ENCODE results near the gene PBLD. TPM values are rescaled to one million over a fixed set of nuclear protein-coding genes. Genes with fewer than 3 reads are reported as not detected.
"Not testable (repeated sequence)": the region's sequence is repeated elsewhere in the genome, so short reads cannot be mapped to it uniquely, and the experiment has no call there.

The PBLD gene
- total RNA-seq, 2 donors from 2014 or later, result 76.8 to 113 TPM

DNA sequence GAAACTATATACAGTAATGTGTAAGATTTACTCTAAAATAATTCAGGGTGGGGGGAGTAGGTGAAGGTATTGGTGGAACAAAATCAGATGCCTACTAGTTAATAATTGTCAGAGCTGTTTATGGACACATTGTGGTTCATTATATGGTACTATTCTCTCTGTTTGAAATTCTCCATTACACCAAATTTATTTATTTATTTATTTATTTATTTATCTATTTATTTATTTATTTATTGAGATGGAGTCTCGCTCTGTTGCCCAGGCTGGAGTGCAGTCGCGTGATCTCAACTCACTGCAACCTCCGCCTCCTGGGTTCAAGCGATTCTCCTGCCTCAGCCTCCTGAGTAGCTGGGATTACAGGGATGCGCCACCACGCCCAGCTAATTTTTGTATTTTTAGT, 86.3 kb downstream of the PBLD start:
- intact Hi-C loops (cut with DNase I, micrococcal nuclease); ATAC-seq; DNase-seq: not testable (repeated sequence)

DNA sequence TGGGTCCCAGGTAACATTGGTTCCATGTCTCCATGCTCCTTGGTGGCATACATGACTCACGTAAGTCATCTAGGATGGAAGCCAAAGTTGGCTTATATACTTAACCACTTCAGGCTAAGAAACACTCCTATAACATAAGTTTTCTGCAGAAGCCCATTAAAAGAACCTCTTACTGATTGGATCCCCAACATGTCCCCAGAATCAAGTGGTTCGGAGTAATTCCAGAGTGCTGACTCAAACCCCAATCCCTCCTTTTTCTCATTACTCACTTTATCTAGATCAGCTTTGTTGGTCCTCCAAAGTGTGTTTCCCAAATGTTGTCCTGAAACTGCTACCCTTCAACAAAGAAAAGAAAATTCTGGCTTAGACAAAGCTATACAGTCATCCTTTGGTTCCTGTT, 90.7 kb downstream of the PBLD start:
- intact Hi-C loops (cut with DNase I, micrococcal nuclease), result no loop called here
- no peak for DNase-seq
- no peak for ATAC-seq

DNA sequence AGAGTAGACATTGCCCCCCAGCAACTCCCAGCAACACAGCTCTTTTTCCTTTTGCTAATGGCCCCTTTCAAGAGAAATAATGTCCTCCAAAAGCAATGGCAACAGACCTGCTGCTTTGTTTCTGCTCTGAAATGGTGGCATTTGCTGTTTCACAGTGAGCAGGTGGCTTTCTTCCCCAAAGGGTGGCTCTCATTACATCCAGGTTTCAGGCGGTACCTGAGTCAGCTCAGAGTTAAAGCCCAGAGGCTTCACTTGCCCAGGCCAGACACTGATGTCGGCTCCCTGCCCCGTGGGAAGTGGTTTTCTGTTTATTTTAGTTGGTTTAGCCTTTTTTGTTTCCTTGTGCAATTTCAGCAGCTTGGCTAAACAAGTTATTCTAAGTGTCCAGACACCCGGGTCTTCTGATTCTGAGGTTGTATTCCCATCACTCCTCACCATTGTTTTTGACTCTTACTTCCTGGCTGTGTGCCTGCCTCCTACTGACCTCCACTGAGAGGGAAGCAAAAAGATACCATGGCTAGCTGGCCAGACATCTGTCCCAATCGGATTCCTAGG, 93.1 kb downstream of the PBLD start:
- ATAC-seq (no peak), DNase-seq (no peak)
- intact Hi-C loops (cut with DNase I, micrococcal nuclease), result no loop called here

GRCh38 chr10:68239069-68239468, 93.7 kb downstream of the PBLD start:
- no peak for ATAC-seq
- DNase-seq, result no peak
- intact Hi-C loops (cut with DNase I, micrococcal nuclease), result no loop called here

DNA sequence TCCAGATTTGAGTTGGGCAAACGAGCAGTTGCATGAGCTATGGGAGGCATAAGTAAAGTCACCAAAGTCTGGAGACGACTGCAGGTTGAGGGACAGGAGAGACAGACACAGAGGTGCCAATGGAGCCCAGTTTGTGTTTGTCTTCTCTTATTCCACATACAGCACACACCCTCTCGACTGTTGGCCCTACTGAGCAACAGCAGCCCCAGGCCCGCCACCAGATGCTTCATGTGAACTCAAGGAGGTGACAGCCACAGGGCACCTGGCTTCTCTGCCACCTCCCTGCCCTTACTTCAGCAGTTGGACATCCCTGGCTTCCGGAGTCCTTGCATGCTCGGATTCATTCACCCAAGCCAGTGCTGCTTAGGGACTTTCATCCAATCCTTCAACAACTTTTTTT, 94.4 kb downstream of the PBLD start:
- ATAC-seq, result no peak
- intact Hi-C loops (cut with DNase I, micrococcal nuclease), result no loop called here
- DNase-seq, result no peak

DNA sequence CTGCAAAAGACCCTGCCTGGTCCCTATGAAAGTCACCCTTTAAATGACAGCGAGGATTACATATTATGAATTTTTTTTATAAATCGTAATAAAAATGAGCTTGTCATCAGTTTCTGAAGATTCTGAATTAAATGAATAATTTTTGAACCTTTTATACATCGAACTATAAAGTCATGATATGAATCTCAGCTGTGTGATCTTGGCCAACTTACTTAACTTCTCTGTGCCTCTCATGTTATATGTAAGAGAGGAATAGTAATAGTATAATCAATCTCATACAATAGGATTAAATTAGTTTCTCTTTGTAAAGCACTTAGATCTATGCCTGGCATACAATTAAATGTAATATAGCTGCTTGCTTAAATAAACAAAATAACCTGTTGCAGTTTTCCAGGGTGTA, 95.6 kb downstream of the PBLD start:
- intact Hi-C loops (cut with DNase I, micrococcal nuclease), result no loop called here
- DNase-seq (no peak), ATAC-seq (no peak)

DNA sequence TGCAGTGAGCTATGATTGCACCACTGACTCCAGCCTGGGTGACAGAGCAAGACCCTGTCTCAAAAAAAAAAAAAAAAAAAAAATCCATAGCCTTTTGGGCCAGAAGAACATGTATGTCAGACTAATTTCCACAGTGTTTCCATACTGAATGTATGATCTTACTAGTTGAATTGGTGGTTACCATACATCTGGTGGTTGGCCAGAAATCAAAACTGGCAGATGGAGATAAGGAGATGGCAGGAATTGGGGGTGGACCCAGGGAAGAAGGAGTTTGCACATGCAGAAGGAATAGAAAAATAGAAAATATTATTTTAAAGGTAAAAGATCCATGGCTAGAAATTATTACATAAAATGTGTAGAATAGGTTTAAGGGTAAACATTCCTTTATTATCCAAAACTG, 97.1 kb downstream of the PBLD start:
- no peak for ATAC-seq
- intact Hi-C loops (cut with DNase I, micrococcal nuclease), result no loop called here

GRCh38 chr10:68235111-68235510, 97.6 kb downstream of the PBLD start:
- DNase-seq (no peak), ATAC-seq (no peak)
- intact Hi-C loops (cut with DNase I, micrococcal nuclease), result no loop called here

More for the DNA sequence above, 97.1 kb downstream of the PBLD start:
- no peak for DNase-seq

- intact Hi-C loops (cut with DNase I, micrococcal nuclease), result no loop called here
- DNase-seq (no peak), ATAC-seq (no peak)
Observed at GRCh38 chr10:68233046-68233445, 99.7 kb downstream of the PBLD start.

Other genes with a start within 250 kb of the PBLD start
- gene MYPN, start 223.4 kb downstream of the PBLD start, total RNA-seq, result 1 to 10 TPM in 1 of 2 donors, under 1 TPM in 1; 0.12 to 2.1 TPM
- under 1 TPM in 1 of 2 donors, not detected in 1; 0.22 TPM for gene ATOH7, start 100.8 kb downstream of the PBLD start, total RNA-seq
- 10 to 100 TPM; 79.9 to 85.2 TPM for gene HNRNPH3, start 864 bp downstream of the PBLD start, total RNA-seq
- 10 to 100 TPM; 21.1 to 22.7 TPM for gene RUFY2, start 74.3 kb upstream of the PBLD start, total RNA-seq
- 1 to 10 TPM; 3.8 to 6.7 TPM for gene DNA2, start 139.0 kb upstream of the PBLD start, total RNA-seq
- 10 to 100 TPM; 24.3 to 25.3 TPM for gene SLC25A16, start 194.6 kb upstream of the PBLD start, total RNA-seq
- gene TET1, start 227.4 kb upstream of the PBLD start, total RNA-seq, result 1 to 10 TPM in 1 of 2 donors, under 1 TPM in 1; 0.64 to 1.3 TPM

Measured in left colon (tissue), 2 donors.